ENCODE measurements around the gene PARK7. TPM values are rescaled to one million over a fixed set of nuclear protein-coding genes. Genes with fewer than 3 reads are reported as not detected.
A peak's percentile ranks its signal among the peaks of the same experiment; 100 is the strongest.

The PARK7 gene
- total RNA-seq, 2 donors from 2014 or later, result 385 to 475 TPM

DNA sequence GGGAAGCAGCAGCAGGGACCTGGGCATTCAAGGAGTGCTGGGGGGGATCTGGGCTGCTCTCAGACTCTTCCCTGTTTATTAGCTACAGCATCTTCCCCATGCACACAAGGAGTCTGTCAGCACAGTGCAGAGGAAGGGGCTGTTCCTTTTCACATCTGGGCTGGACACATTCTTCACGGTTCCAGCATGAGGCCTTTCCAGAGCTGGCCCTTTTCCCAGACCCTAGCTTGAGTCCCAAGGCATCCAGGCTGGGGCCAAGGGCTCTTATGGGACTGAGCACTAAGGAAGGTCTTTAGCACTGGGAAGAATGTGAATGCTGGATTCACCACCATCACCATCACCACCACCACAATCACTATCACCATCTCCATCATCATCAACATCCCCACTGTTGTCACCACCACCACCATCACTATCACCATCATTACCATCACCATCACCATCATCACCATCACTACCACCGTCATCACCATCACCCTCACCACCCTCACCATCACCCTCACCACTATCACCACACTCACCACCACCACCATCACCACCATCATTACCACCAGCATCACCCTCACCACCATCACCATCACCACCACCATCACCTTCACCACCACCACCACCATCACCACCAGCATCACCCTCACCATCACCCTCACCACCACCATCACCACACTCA is 28.4 kb downstream of the PARK7 start:
- ATAC-seq (no peak), DNase-seq (ENCODE audit: low spot score in 2 of 2) (no peak)
- Mint-ChIP-seq H3K27ac (peak overlapping the region in 1 of 2 donors; percentile 19), H3K36me3 (peaks cover 15 to 22% of the 10 kb centered on the region in 2 donors), H3K9me3 (peaks cover 0 to 9% of the 10 kb centered on the region in 2 donors)

DNA sequence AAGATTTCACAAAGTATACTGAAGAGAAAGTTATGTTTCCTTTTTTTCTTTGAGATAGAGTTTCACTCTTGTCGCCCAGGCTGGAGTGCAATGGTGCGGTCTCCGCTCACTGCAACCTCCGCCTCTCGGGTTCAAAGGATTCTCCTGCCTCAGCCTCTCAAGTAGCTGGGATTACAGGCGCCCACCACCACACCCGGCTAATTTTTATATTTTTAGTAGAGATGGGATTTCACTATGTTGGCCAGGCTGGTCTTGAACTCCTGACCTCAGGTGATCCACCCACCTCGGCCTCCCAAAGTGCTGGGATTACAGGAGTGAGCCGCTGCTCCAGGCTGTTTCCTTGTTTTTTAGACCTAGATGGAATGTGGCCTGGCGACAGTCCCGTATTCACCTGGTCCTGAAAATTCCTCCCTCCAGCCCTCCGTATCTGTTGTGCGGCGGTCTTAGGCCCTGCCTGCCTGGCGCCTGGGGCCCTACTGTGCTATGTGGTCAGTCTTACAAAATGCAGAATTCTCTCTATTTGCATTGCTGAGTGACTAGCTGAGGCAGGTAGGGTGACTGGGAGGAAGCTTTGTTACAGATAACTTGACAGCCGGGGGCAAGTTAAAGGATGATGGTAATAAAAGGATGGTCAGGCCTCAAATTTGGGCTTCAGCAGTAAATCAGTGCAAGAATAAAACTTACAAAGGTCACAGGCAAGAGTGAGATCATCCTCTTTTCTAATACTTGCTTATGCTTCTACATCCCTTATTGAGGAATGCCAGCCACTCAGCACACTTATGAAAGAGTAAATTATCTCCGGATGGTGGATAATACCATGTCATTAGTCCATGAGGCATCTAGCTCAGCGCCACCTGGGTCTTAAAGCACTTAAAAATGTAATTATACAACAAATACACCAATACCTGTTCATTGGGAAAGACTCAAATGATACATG is 30.3 kb downstream of the PARK7 start:
- Mint-ChIP-seq H3K9me3 (peaks cover 0 to 9% of the 10 kb centered on the region in 2 donors), H3K27ac (no peak overlapping the region)
- DNase-seq (ENCODE audit: low spot score in 2 of 2), result no peak

DNA sequence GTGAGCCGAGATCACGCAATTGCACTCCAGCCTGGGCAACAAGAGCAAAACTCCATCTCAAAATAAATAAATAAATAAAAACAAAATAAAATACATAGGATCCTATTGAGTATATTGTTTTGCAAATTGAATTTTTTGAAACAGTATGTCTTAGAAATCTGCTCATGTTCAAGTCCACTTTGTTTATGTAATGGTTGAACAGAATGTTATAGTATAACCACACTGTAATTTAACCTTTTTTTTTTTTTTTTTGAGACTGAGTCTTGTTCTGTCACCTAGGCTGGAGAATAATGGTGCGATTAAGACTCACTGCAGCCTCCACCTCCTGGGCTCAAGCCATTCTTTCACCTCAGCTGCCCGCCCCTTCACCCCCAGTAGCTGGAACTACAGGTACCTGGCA is 31.4 kb downstream of the PARK7 start:
- ATAC-seq (no peak), DNase-seq (ENCODE audit: low spot score in 2 of 2) (no peak)
- H3K27ac Mint-ChIP-seq, result no peak overlapping the region
- peaks cover 7 to 11% of the 10 kb centered on the region in 2 donors for H3K36me3 Mint-ChIP-seq
- H3K9me3 Mint-ChIP-seq, result peaks cover 0 to 9% of the 10 kb centered on the region in 2 donors

More for the DNA sequence above, 30.3 kb downstream of the PARK7 start:
- H3K36me3 Mint-ChIP-seq, result peaks cover 7 to 11% of the 10 kb centered on the region in 2 donors
- no peak for ATAC-seq

GRCh38 chr1:7993593-7994479 is 32.3 kb downstream of the PARK7 start:
- ATAC-seq (no peak), DNase-seq (ENCODE audit: low spot score in 2 of 2) (no peak)
- Mint-ChIP-seq H3K36me3 (peaks cover 7 to 11% of the 10 kb centered on the region in 2 donors), H3K9me3 (peaks cover 0 to 9% of the 10 kb centered on the region in 2 donors), H3K27ac (no peak overlapping the region)

GRCh38 chr1:7994827-7995226 is 33.3 kb downstream of the PARK7 start:
- Mint-ChIP-seq H3K9me3 (peaks cover 0 to 8% of the 10 kb centered on the region in 2 donors), H3K27ac (no peak overlapping the region), H3K36me3 (peaks cover 6 to 10% of the 10 kb centered on the region in 2 donors)
- no peak for DNase-seq (ENCODE audit: low spot score in 2 of 2)
- ATAC-seq, result no peak

GRCh38 chr1:7995437-7995836 is 33.9 kb downstream of the PARK7 start:
- Mint-ChIP-seq H3K36me3 (peaks cover 0 to 4% of the 10 kb centered on the region in 2 donors), H3K9me3 (peaks cover 0 to 2% of the 10 kb centered on the region in 2 donors), H3K27ac (peak overlapping the region in 1 of 2 donors; percentile 66)
- DNase-seq (ENCODE audit: low spot score in 2 of 2) (no peak), ATAC-seq (no peak)

- no peak for ATAC-seq
- no peaks in the 10 kb centered on the region for H3K9me3 Mint-ChIP-seq
- peak overlapping the region in 1 of 2 donors; percentile 14 for H3K27ac Mint-ChIP-seq
- H3K36me3 Mint-ChIP-seq, result peaks cover 0 to 4% of the 10 kb centered on the region in 2 donors
- DNase-seq (ENCODE audit: low spot score in 2 of 2), result no peak
These were observed 40.9 kb downstream of the PARK7 start for GRCh38 chr1:8002329-8002910.

DNA sequence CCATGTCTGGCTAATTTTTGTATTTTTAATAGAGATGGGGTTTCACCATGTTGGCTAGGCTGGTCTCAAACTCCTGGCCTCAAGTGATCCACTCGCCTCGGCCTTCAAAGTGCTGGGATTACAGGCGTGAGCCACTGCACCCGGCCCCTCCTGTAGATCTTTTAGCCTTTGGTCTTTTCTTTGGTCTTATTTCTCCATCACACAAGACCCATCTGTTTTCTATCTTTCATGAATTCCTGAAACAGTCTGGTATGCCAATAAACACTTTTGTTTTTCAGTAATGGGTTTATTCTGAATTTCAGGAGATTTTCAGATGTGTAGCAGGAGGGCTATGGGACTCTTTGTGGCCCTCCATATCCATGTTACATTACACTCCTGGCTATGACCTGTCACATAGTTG is 41.4 kb downstream of the PARK7 start:
- Mint-ChIP-seq H3K9me3 (no peaks in the 10 kb centered on the region), H3K27ac (no peak overlapping the region), H3K36me3 (peaks cover 0 to 4% of the 10 kb centered on the region in 2 donors)
- DNase-seq (ENCODE audit: low spot score in 2 of 2) (no peak), ATAC-seq (no peak)

GRCh38 chr1:8003438-8004112 is 42.1 kb downstream of the PARK7 start:
- Mint-ChIP-seq H3K9me3 (no peaks in the 10 kb centered on the region), H3K27ac (no peak overlapping the region), H3K36me3 (peaks cover 0 to 4% of the 10 kb centered on the region in 2 donors)
- ATAC-seq (no peak), DNase-seq (ENCODE audit: low spot score in 2 of 2) (no peak)

DNA sequence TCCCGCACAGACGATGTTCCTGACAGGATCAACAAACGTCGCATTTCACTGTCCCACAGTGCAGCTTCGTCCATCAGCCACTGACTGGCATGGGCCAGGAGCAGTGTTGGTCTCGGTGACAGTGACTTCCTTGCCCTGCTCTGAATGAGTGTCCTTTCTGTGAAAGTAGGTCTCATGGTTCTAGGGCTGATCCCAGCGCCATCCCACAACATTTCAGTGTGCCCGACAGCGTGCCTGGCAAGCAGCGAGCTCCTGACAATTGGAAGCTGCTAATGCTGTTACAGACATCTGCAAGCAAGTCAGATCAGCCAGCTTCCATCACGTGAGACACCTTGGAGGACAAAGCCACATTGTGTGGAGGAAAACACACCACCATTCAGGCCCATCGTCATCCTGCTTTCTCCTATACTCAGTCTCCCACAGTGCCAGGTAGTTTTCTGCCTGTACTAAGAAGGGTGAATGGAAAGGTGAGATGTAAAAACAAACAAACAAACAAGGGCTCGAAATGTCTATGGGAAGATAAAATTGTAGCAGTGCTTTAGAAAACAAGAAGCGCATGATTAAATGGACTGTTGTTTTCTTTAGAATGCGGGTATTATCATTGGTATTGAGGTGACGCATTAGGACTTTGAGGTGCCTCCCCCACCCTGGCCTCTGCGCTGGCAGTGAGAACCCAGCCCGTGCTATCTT is 42.7 kb downstream of the PARK7 start:
- ATAC-seq (no peak), DNase-seq (ENCODE audit: low spot score in 2 of 2) (no peak)
- H3K27ac Mint-ChIP-seq, result no peak overlapping the region
- H3K9me3 Mint-ChIP-seq, result no peaks in the 10 kb centered on the region
- peaks cover 0 to 4% of the 10 kb centered on the region in 2 donors for H3K36me3 Mint-ChIP-seq

GRCh38 chr1:8004803-8005573 is 43.5 kb downstream of the PARK7 start:
- no peak for ATAC-seq
- Mint-ChIP-seq H3K27ac (no peak overlapping the region), H3K36me3 (peaks cover 0 to 4% of the 10 kb centered on the region in 2 donors), H3K9me3 (no peaks in the 10 kb centered on the region)
- DNase-seq (ENCODE audit: low spot score in 2 of 2), result no peak

- H3K36me3 Mint-ChIP-seq, result peaks cover 0 to 4% of the 10 kb centered on the region in 2 donors
- no peak for DNase-seq (ENCODE audit: low spot score in 2 of 2)
- no peaks in the 10 kb centered on the region for H3K9me3 Mint-ChIP-seq
- peak overlapping the region in 1 of 2 donors; percentile 36 for H3K27ac Mint-ChIP-seq
- no peak for ATAC-seq
These were observed 44.8 kb downstream of the PARK7 start for GRCh38 chr1:8006037-8006963.

GRCh38 chr1:8009043-8010002 is 47.8 kb downstream of the PARK7 start:
- DNase-seq (ENCODE audit: low spot score in 2 of 2) (no peak), ATAC-seq (no peak)
- H3K36me3 Mint-ChIP-seq, result peaks cover 0 to 4% of the 10 kb centered on the region in 2 donors
- H3K9me3 Mint-ChIP-seq, result no peaks in the 10 kb centered on the region
- H3K27ac Mint-ChIP-seq, result no peak overlapping the region

Data from activated naive CD4-positive, alpha-beta T cell treated with anti-CD3 and anti-CD28 coated beads, Interleukin-2, amount 50 U/mL, for 72 hours (primary cell).